Natural killer cell (primary cell): ENCODE measurements around the gene ARHGAP33. TPM values are rescaled to one million over a fixed set of nuclear protein-coding genes. Genes with fewer than 3 reads are reported as not detected.

Experiments used
- ATAC-seq, 3 donors: fragments of 150-1000 bp in 2 of 3; fragments of 200-7000 bp in 1 of 3; cut with Tn5 transposase; 1 replicate in 1 of 3; 2 replicates in 2 of 3; pipeline ENCODE4 v1.10.0; 2021; ENCODE audit warnings: mild to moderate bottlenecking in 2 of 3, moderate library complexity in 2 of 3
- DNase-seq, 2 donors: peaks; one replicate each; pipeline versions ENCODE4 v3.0.0 to v3.0.0-alpha.2; 2013 to 2021; ENCODE audit warnings: mixed read lengths in 1 of 2
- H3K27ac ChIP-seq: one replicate; pipeline ENCODE4 v1.5.1; 2013; ENCODE audit warnings: mild to moderate bottlenecking, low read length
- H3K27me3 ChIP-seq: one replicate; pipeline ENCODE4 v1.6.1; 2013; ENCODE audit warnings: low read length; ENCODE audit not compliant: control insufficient read depth, insufficient read depth
- H3K36me3 ChIP-seq: one replicate; pipeline ENCODE4 v1.6.1; 2013; ENCODE audit warnings: low read length; ENCODE audit not compliant: control insufficient read depth, insufficient read depth
- H3K4me1 ChIP-seq: one replicate; pipeline ENCODE4 v1.6.1; 2013; ENCODE audit warnings: low read length; ENCODE audit not compliant: control insufficient read depth, insufficient read depth
- H3K4me3 ChIP-seq: one replicate; pipeline ENCODE4 v1.5.1; 2013; ENCODE audit warnings: low read length
- H3K9me3 ChIP-seq: one replicate; pipeline ENCODE4 v1.6.1; 2013; ENCODE audit warnings: low read length; ENCODE audit not compliant: control insufficient read depth, insufficient read depth
- H3K27ac Mint-ChIP-seq, 2 donors: one replicate each; pipeline ENCODE4 v1.8.0; 2022; ENCODE audit warnings: mild to moderate bottlenecking in 2 of 2, mixed read lengths in 2 of 2, moderate library complexity in 1 of 2
- H3K27me3 Mint-ChIP-seq, 2 donors: one replicate each; pipeline ENCODE4 v1.8.0; 2022; ENCODE audit warnings: low read depth in 2 of 2, mixed read lengths in 2 of 2
- H3K36me3 Mint-ChIP-seq: one replicate; pipeline ENCODE4 v1.8.0; 2022; ENCODE audit warnings: mixed read lengths
- H3K4me1 Mint-ChIP-seq, 2 donors: one replicate each; pipeline ENCODE4 v1.8.0; 2022; ENCODE audit warnings: mixed read lengths in 2 of 2
- H3K4me3 Mint-ChIP-seq: one replicate; pipeline ENCODE4 v1.8.0; 2022; ENCODE audit warnings: mild to moderate bottlenecking, moderate library complexity, mixed read lengths
- H3K9me3 Mint-ChIP-seq, 2 donors: one replicate each; pipeline ENCODE4 v1.8.0; 2022; ENCODE audit warnings: mixed read lengths in 2 of 2
- WGBS: methylation state at CpG from one replicate; pipeline ENCODE4 v1.1.7; 2013; ENCODE audit warnings: missing lambda C conversion rate; ENCODE audit not compliant: insufficient coverage; 5-methylcytosine and 5-hydroxymethylcytosine counted together
- intact Hi-C: fragments of 100-400 bp; cut with micrococcal nuclease; formaldehyde crosslinking; loops from one replicate; pipeline ENCODE4 v1.14.2; 2022
- total RNA-seq, 4 donors: library from RNA; stranded (reverse); fragments of 120-200 nt in 1 of 4; gene quantifications; one replicate each; pipeline versions ENCODE4 v1.2.3 to v1.2.4, GENCODE V29; 2013 to 2022
- TF ChIP-seq, protein P1 (sequence below): fragments of 200-600 bp; IDR thresholded peaks from one replicate; pipeline ENCODE4 v1.8.0; 2022; ENCODE audit warnings: antibody characterized with exemption

The ARHGAP33 gene
- total RNA-seq, 3 donors from 2014 or later (not counting 1 experiment from before 2014, with no cell fraction given), result 34.4 to 39.3 (median 37.5) TPM

DNA sequence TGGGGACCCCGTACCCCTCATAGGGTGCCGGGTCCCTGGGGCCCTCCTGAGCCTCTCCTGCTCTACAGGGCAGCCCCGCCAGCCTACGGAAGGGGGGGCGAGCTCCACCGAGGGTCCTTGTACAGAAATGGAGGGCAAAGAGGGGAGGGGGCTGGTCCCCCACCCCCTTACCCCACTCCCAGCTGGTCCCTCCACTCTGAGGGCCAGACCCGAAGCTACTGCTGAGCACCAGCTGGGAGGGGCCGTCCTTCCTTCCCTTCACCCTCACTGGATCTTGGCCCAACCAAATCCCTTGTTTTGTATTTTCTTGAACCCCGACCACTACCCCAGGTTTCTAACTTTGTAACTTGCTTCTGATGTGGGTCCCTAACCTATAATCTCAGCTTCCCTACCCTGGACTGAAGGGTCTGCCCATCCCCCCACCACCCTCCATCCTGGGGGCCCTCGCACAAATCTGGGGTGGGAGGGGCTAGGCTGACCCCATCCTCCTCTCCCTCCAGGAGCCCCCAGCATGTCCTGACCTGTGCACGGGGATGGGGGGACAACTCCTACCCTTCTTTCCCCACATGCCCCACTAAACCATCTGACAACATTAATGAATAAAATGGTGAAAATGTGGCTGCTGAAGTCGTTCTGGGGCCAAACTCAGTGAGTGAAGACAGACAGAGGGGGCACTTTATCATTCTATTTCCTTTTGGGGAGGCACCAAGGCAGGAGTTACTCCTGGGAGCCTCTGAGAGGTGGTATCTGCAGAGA is 13.0 kb downstream of the ARHGAP33 start:
- H3K27ac ChIP-seq, result no peak overlapping the region
- no peaks in the 10 kb centered on the region for H3K27me3 ChIP-seq
- ATAC-seq (no peak), DNase-seq (no peak)
- no peak overlapping the region for H3K4me3 ChIP-seq
- H3K9me3 Mint-ChIP-seq, result no peaks in the 10 kb centered on the region
- H3K27ac Mint-ChIP-seq, result no peak overlapping the region
- peaks cover 0 to 4% of the 10 kb centered on the region in 2 donors for H3K27me3 Mint-ChIP-seq
- no peaks in the 10 kb centered on the region for H3K36me3 ChIP-seq
- H3K4me1 Mint-ChIP-seq, result peaks cover 1 to 5% of the 10 kb centered on the region in 2 donors
- TF ChIP-seq, protein P1, sequence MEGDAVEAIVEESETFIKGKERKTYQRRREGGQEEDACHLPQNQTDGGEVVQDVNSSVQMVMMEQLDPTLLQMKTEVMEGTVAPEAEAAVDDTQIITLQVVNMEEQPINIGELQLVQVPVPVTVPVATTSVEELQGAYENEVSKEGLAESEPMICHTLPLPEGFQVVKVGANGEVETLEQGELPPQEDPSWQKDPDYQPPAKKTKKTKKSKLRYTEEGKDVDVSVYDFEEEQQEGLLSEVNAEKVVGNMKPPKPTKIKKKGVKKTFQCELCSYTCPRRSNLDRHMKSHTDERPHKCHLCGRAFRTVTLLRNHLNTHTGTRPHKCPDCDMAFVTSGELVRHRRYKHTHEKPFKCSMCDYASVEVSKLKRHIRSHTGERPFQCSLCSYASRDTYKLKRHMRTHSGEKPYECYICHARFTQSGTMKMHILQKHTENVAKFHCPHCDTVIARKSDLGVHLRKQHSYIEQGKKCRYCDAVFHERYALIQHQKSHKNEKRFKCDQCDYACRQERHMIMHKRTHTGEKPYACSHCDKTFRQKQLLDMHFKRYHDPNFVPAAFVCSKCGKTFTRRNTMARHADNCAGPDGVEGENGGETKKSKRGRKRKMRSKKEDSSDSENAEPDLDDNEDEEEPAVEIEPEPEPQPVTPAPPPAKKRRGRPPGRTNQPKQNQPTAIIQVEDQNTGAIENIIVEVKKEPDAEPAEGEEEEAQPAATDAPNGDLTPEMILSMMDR, result no peak
- no peaks in the 10 kb centered on the region for H3K36me3 Mint-ChIP-seq
- H3K4me3 Mint-ChIP-seq, result no peak overlapping the region
- H3K4me1 ChIP-seq, result no peaks in the 10 kb centered on the region
- no peaks in the 10 kb centered on the region for H3K9me3 ChIP-seq
- intact Hi-C loops, result no loop called here
- WGBS, result 86% methylated on average over 7 of the region's 12 CpGs

DNA sequence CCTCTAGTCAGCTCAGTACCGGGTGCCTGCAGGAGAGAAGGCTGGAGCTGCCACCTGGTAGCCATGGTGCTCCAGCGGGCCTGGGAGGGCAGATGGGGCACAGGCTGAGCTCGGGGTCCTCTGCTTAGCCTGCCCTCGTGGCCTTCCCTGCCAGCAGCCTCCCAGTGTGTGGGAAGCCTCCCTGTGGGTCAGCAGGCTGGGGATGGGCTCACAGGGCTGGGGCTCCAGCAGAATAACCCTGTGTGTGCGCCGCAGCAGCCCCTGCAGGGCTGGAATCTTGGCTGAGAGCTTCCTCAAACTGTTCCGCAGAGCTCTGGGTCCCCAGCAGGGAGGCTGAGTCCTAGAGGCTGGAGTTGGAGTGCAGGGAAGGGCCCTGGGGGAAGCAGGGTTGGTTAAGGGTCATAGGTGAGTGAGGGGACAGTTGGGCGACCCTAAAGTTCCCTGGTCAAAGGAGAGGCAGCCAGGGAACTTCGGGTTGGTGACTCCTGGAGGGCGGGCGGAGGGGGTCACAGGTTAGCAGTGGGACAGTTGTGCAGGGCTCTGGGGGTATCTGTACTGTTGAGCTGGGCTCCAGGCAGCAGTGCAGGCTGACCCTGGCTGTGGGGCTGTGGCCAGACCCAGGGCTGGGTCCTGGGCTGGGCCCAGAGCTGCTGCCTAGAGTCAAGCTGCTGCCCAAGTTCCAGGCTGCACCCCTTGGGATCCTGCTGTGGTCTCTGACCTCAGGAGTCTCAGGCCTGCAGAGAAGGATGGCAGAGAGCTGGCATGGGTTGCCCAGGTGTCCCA is 14.0 kb downstream of the ARHGAP33 start:
- Histone ChIP-seq H3K4me3 (no peak overlapping the region), H3K9me3 (no peaks in the 10 kb centered on the region), H3K27me3 (no peaks in the 10 kb centered on the region), H3K36me3 (no peaks in the 10 kb centered on the region), H3K4me1 (no peaks in the 10 kb centered on the region), H3K27ac (no peak overlapping the region)
- no peak for ATAC-seq
- H3K9me3 Mint-ChIP-seq, result no peaks in the 10 kb centered on the region
- TF ChIP-seq, protein P1, result no peak
- no peak for DNase-seq
- H3K4me1 Mint-ChIP-seq, result no peaks in the 10 kb centered on the region
- peaks cover 0 to 7% of the 10 kb centered on the region in 2 donors for H3K27me3 Mint-ChIP-seq
- no peak overlapping the region for H3K4me3 Mint-ChIP-seq
- 91% methylated on average over 11 of the region's 11 CpGs for WGBS
- intact Hi-C loops, result no loop called here
- no peak overlapping the region for H3K27ac Mint-ChIP-seq
- no peaks in the 10 kb centered on the region for H3K36me3 Mint-ChIP-seq

DNA sequence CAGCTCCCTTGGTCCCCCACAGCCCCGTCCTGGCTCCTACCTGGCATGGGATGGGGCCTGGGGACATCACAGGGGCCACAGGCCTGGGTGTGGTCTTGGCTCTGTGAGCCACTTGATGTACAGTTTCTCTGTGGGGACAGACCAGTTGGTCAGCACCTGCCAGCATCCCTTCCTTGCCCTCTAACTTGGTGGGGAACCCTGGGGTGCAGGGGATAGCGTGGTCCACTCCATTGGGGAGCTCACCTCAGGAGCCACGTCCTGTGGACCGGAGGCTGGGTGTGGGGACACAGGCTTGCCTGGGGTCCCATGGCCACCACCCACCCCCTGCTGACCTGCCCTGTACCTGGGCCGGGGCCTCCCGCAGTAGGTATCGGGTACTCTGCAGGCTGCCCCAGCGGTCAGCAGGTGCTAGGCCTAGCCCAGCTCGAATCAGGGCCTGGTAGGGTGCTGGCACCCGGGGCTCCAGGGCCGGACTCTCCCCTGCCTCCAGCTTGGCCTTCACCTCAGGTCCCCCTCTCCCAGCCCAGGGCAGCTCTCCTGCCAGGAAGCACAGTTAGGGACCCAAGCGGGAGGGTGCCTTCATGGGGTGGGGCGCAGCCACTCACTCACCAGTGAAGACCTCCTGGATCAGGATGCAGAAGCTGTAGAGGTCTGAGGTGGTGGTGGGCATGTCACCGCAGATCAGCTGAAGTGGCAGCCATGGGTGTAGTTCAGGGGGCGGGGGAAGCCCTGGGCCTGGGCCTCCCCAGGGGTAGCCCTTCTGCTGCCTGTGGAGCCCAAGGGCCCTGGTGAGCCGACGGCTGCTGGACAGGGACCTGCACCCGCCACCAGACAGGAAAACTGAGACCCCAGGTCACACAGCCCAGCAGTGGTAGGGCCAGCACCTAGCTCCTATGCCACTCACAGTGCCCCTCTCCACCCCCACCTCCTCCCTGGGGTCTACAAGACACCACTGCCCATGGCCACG is 14.9 kb downstream of the ARHGAP33 start:
- TF ChIP-seq, protein P1, result no peak
- Mint-ChIP-seq H3K36me3 (no peaks in the 10 kb centered on the region), H3K4me3 (no peak overlapping the region), H3K9me3 (no peaks in the 10 kb centered on the region), H3K27ac (no peak overlapping the region), H3K27me3 (peaks cover 0 to 7% of the 10 kb centered on the region in 2 donors), H3K4me1 (no peaks in the 10 kb centered on the region)
- no peaks in the 10 kb centered on the region for H3K36me3 ChIP-seq
- intact Hi-C loops, result no loop called here
- no peaks in the 10 kb centered on the region for H3K27me3 ChIP-seq
- DNase-seq (no peak), ATAC-seq (no peak)
- H3K27ac ChIP-seq, result no peak overlapping the region
- H3K9me3 ChIP-seq, result no peaks in the 10 kb centered on the region
- H3K4me3 ChIP-seq, result no peak overlapping the region
- WGBS, result 91% methylated on average over 19 of the region's 19 CpGs
- H3K4me1 ChIP-seq, result no peaks in the 10 kb centered on the region
